ENCODE results near the gene MED4. TPM values are rescaled to one million over a fixed set of nuclear protein-coding genes. Genes with fewer than 3 reads are reported as not detected.

The MED4 gene
- total and polyA plus RNA-seq, 2 experiments from 2014 or later, result 31.9 to 66.1 TPM

- Histone ChIP-seq H3K9ac (no peak overlapping the region), H3K27ac (no peak overlapping the region), H2AFZ (no peak overlapping the region), H3K9me2 (ENCODE audit: insufficient read depth) (no peaks in the 10 kb centered on the region), H3K27me3 (replicated peaks; ENCODE audit: insufficient read depth) (no peaks in the 10 kb centered on the region), H3K79me2 (ENCODE audit: insufficient read depth) (no peaks in the 10 kb centered on the region), H3K36me3 (ENCODE audit: low read depth) (no peaks in the 10 kb centered on the region), H3F3A (ENCODE audit: insufficient read depth) (no peaks in the 10 kb centered on the region), H3K4me2 (ENCODE audit: unreplicated experiment) (no peak overlapping the region), H3K4me3 (no peak overlapping the region), H4K20me1 (ENCODE audit: insufficient read depth) (no peaks in the 10 kb centered on the region), H3K4me1 (ENCODE audit: insufficient read depth) (peaks cover 8% of the 10 kb centered on the region; the same call in 1 of the 2 replicates), H3K9me3 (ENCODE audit: low read depth) (no peaks in the 10 kb centered on the region)
- TF ChIP-seq EZH2 (IDR thresholded peaks at IDR 0.05; ENCODE audit: insufficient read depth, poor library complexity, severe bottlenecking), result no peak
- TF ChIP-seq EZH2phosphoT487 (IDR thresholded peaks at IDR 0.05; ENCODE audit: insufficient read depth, low read depth), result no peak
- in situ Hi-C loops (cut with MboI), result no loop called here
- 36 to 45% methylated on average over 3 of the region's 3 CpGs for WGBS, 2 experiments (ENCODE audit: low coverage in 1 of 2, low lambda C conversion rate in 2 of 2, missing lambda C conversion rate in 2 of 2)
- no peak for DNase-seq
These were observed 21.9 kb upstream of the MED4 start for GRCh38 chr13:48116808-48117207.

- no peaks in the 10 kb centered on the region for H3K9me2 ChIP-seq (ENCODE audit: insufficient read depth)
- H3K9me3 ChIP-seq (ENCODE audit: low read depth), result no peaks in the 10 kb centered on the region
- H3K27me3 ChIP-seq (replicated peaks; ENCODE audit: insufficient read depth), result no peaks in the 10 kb centered on the region
- peaks cover 8% of the 10 kb centered on the region; the same call in 1 of the 2 replicates for H3K4me1 ChIP-seq (ENCODE audit: insufficient read depth)
- H3K27ac ChIP-seq, result no peak overlapping the region
- DNase-seq, result no peak
- H3F3A ChIP-seq (ENCODE audit: insufficient read depth), result no peaks in the 10 kb centered on the region
- H3K4me3 ChIP-seq, result no peak overlapping the region
- in situ Hi-C loops (cut with MboI), result no loop called here
- no peak overlapping the region for H3K9ac ChIP-seq
- H3K4me2 ChIP-seq (ENCODE audit: unreplicated experiment), result peak overlapping the region; percentile 16
- H2AFZ ChIP-seq, result no peak overlapping the region
- H3K36me3 ChIP-seq (ENCODE audit: low read depth), result no peaks in the 10 kb centered on the region
- WGBS, 2 experiments (ENCODE audit: low coverage in 1 of 2, low lambda C conversion rate in 2 of 2, missing lambda C conversion rate in 2 of 2), result 90 to 100% methylated on average over 1 of the region's 1 CpG
- no peaks in the 10 kb centered on the region for H3K79me2 ChIP-seq (ENCODE audit: insufficient read depth)
- TF ChIP-seq EZH2 (IDR thresholded peaks at IDR 0.05; ENCODE audit: insufficient read depth, poor library complexity, severe bottlenecking) (no peak), EZH2phosphoT487 (IDR thresholded peaks at IDR 0.05; ENCODE audit: insufficient read depth, low read depth) (no peak)
- H4K20me1 ChIP-seq (ENCODE audit: insufficient read depth), result no peaks in the 10 kb centered on the region
These were observed 18.8 kb upstream of the MED4 start for GRCh38 chr13:48113756-48114130.

- Histone ChIP-seq H3K36me3 (ENCODE audit: low read depth) (no peaks in the 10 kb centered on the region), H3K27ac (no peak overlapping the region), H2AFZ (no peak overlapping the region), H3K4me3 (no peak overlapping the region), H3K9me2 (ENCODE audit: insufficient read depth) (no peaks in the 10 kb centered on the region), H4K20me1 (ENCODE audit: insufficient read depth) (no peaks in the 10 kb centered on the region), H3K4me1 (ENCODE audit: insufficient read depth) (peaks cover 8% of the 10 kb centered on the region; the same call in 1 of the 2 replicates), H3K27me3 (replicated peaks; ENCODE audit: insufficient read depth) (no peaks in the 10 kb centered on the region), H3F3A (ENCODE audit: insufficient read depth) (no peaks in the 10 kb centered on the region), H3K9ac (no peak overlapping the region), H3K4me2 (ENCODE audit: unreplicated experiment) (peak overlapping the region; percentile 16), H3K79me2 (ENCODE audit: insufficient read depth) (no peaks in the 10 kb centered on the region), H3K9me3 (ENCODE audit: low read depth) (no peaks in the 10 kb centered on the region)
- in situ Hi-C loops (cut with MboI), result no loop called here
- TF ChIP-seq EZH2phosphoT487 (IDR thresholded peaks at IDR 0.05; ENCODE audit: insufficient read depth, low read depth), result no peak
- TF ChIP-seq EZH2 (IDR thresholded peaks at IDR 0.05; ENCODE audit: insufficient read depth, poor library complexity, severe bottlenecking), result no peak
- WGBS, 2 experiments (ENCODE audit: low coverage in 1 of 2, low lambda C conversion rate in 2 of 2, missing lambda C conversion rate in 2 of 2), result 66 to 71% methylated on average over 5 of the region's 5 CpGs
- peak; percentile 32 for DNase-seq
These were observed 18.2 kb upstream of the MED4 start for GRCh38 chr13:48112896-48113755.

- H2AFZ ChIP-seq, result no peak overlapping the region
- no peaks in the 10 kb centered on the region for H3K79me2 ChIP-seq (ENCODE audit: insufficient read depth)
- H3K9me3 ChIP-seq (ENCODE audit: low read depth), result no peaks in the 10 kb centered on the region
- TF ChIP-seq EZH2phosphoT487 (IDR thresholded peaks at IDR 0.05; ENCODE audit: insufficient read depth, low read depth), result no peak
- no peak for TF ChIP-seq EZH2 (IDR thresholded peaks at IDR 0.05; ENCODE audit: insufficient read depth, poor library complexity, severe bottlenecking)
- no peak overlapping the region for H3K4me3 ChIP-seq
- no peaks in the 10 kb centered on the region for H4K20me1 ChIP-seq (ENCODE audit: insufficient read depth)
- H3K9me2 ChIP-seq (ENCODE audit: insufficient read depth), result no peaks in the 10 kb centered on the region
- no peak overlapping the region for H3K9ac ChIP-seq
- no peak overlapping the region for H3K4me2 ChIP-seq (ENCODE audit: unreplicated experiment)
- WGBS, 2 experiments (ENCODE audit: low coverage in 1 of 2, low lambda C conversion rate in 2 of 2, missing lambda C conversion rate in 2 of 2), result 28 to 31% methylated on average over 3 of the region's 3 CpGs
- H3K4me1 ChIP-seq (ENCODE audit: insufficient read depth), result peaks cover 8% of the 10 kb centered on the region; the same call in 1 of the 2 replicates
- no peaks in the 10 kb centered on the region for H3K27me3 ChIP-seq (replicated peaks; ENCODE audit: insufficient read depth)
- no peak overlapping the region for H3K27ac ChIP-seq
- DNase-seq, result no peak
- in situ Hi-C loops (cut with MboI), result no loop called here
- H3F3A ChIP-seq (ENCODE audit: insufficient read depth), result no peaks in the 10 kb centered on the region
- H3K36me3 ChIP-seq (ENCODE audit: low read depth), result no peaks in the 10 kb centered on the region
These were observed 16.2 kb upstream of the MED4 start for GRCh38 chr13:48110931-48111721.

All from GM23248 (cell line).